Fibroblast of lung (primary cell): ENCODE data around the gene FNDC10. TPM values are rescaled to one million over a fixed set of nuclear protein-coding genes. Genes with fewer than 3 reads are reported as not detected.

ENCODE experiments used
- DNase-seq, 2 donors: peaks; one replicate each; pipeline versions ENCODE4 v3.0.0 to v3.0.0-alpha.2; 2010; ENCODE audit warnings: low read depth in 2 of 2
- H2AFZ ChIP-seq: 2 replicates; pipeline ENCODE4 v1.5.1; 2012; ENCODE audit warnings: low read length, control low read depth, inconsistent platforms
- H3K27ac ChIP-seq: 2 replicates; pipeline ENCODE4 v1.5.1; 2011; ENCODE audit warnings: low read length, control low read depth; ENCODE audit not compliant: insufficient read depth
- H3K27me3 ChIP-seq: 2 replicates; pipeline ENCODE4 v1.5.1; 2011; ENCODE audit warnings: mild to moderate bottlenecking, low read length; ENCODE audit not compliant: control insufficient read depth, insufficient read depth
- H3K36me3 ChIP-seq: 2 replicates; pipeline ENCODE4 v1.5.1; 2011; ENCODE audit warnings: low read length; ENCODE audit not compliant: control insufficient read depth, insufficient read depth
- H3K4me1 ChIP-seq: 2 replicates; pipeline ENCODE4 v1.5.1; 2011; ENCODE audit warnings: low read length; ENCODE audit not compliant: control insufficient read depth, insufficient read depth; ENCODE audit errors: extremely low read depth
- H3K4me2 ChIP-seq: 2 replicates; pipeline ENCODE4 v1.5.1; 2011; ENCODE audit warnings: low read length, control low read depth; ENCODE audit not compliant: insufficient read depth; ENCODE audit errors: extremely low read depth
- H3K4me3 ChIP-seq, 4 experiments: fragments of 200-600 bp in 1 of 4; sonication (generic) in 1 of 4; replicated peaks in 1 of 4; 2 replicates each; pipeline ENCODE4 v1.5.1; 2011 to 2016; ENCODE audit warnings: low read length in 4 of 4, low read depth in 3 of 4, mild to moderate bottlenecking in 3 of 4, control low read depth in 2 of 4, inconsistent platforms in 1 of 4, mixed read lengths in 1 of 4; ENCODE audit not compliant: insufficient read depth in 1 of 4; ENCODE audit errors: control extremely low read depth in 1 of 4
- H3K79me2 ChIP-seq: 2 replicates; pipeline ENCODE4 v1.5.1; 2012; ENCODE audit warnings: mild to moderate bottlenecking, low read length, inconsistent platforms; ENCODE audit not compliant: control insufficient read depth, insufficient read depth
- H3K9ac ChIP-seq: 2 replicates; pipeline ENCODE4 v1.5.1; 2011; ENCODE audit warnings: mild to moderate bottlenecking, low read length, control low read depth; ENCODE audit not compliant: insufficient read depth
- H3K9me3 ChIP-seq: 2 replicates; pipeline ENCODE4 v1.5.1; 2012; ENCODE audit warnings: low read depth, low read length; ENCODE audit not compliant: control insufficient read depth, insufficient read depth
- H4K20me1 ChIP-seq: 2 replicates; pipeline ENCODE4 v1.5.1; 2011; ENCODE audit warnings: low read length; ENCODE audit not compliant: control insufficient read depth, insufficient read depth; ENCODE audit errors: extremely low read depth
- EZH2 ChIP-seq: IDR thresholded peaks from 2 replicates; pipeline ENCODE4 v1.5.1; 2012; ENCODE audit warnings: low read length, control low read depth, mild to moderate bottlenecking; ENCODE audit errors: missing control alignments
- polyA plus RNA-seq, 2 donors: library from polyadenylated mRNA; depleted of rRNA in 1 of 2; stranded (reverse) in 1 of 2; unstranded in 1 of 2; fragments of >200 nt; gene quantifications; 2 replicates each; pipeline ENCODE4 v1.2.1, GENCODE V29; 2011 to 2012; ENCODE audit warnings: missing spikeins in 1 of 2
- total RNA-seq: library from RNA; depleted of rRNA; stranded (reverse); fragments of >200 nt; gene quantifications from 2 replicates; pipeline ENCODE4 v1.2.1, GENCODE V29; 2014
- TF ChIP-seq, protein P1 (sequence below), 2 donors: IDR thresholded peaks in 1 of 2; conservative IDR thresholded peaks in 1 of 2; 1 replicate in 1 of 2; 2 replicates in 1 of 2; pipeline ENCODE4 v1.5.1; 2011 to 2012; ENCODE audit warnings: low read length in 2 of 2, control low read depth in 1 of 2, inconsistent platforms in 1 of 2, low read depth in 1 of 2, mild to moderate bottlenecking in 1 of 2

Gene FNDC10
- total and polyA plus RNA-seq, 2 donors (not counting 1 experiment from before 2014, with no cell fraction given): 0.50 to 2.0 TPM

- no peak for DNase-seq
- no peak overlapping the region for H3K9ac ChIP-seq
- H3K27ac ChIP-seq: no peak overlapping the region
- H3K36me3 ChIP-seq: peaks cover 18% of the 10 kb centered on the region
- peaks cover 69% of the 10 kb centered on the region for H3K79me2 ChIP-seq
- H4K20me1 ChIP-seq: peaks cover 1% of the 10 kb centered on the region
- peaks cover 19% of the 10 kb centered on the region for H3K4me1 ChIP-seq
- no peak overlapping the region for H2AFZ ChIP-seq
- H3K4me3 ChIP-seq: no peak overlapping the region
- H3K27me3 ChIP-seq: no peaks in the 10 kb centered on the region
- no peak overlapping the region for H3K4me2 ChIP-seq
- no peak for TF ChIP-seq EZH2
- TF ChIP-seq, protein P1, sequence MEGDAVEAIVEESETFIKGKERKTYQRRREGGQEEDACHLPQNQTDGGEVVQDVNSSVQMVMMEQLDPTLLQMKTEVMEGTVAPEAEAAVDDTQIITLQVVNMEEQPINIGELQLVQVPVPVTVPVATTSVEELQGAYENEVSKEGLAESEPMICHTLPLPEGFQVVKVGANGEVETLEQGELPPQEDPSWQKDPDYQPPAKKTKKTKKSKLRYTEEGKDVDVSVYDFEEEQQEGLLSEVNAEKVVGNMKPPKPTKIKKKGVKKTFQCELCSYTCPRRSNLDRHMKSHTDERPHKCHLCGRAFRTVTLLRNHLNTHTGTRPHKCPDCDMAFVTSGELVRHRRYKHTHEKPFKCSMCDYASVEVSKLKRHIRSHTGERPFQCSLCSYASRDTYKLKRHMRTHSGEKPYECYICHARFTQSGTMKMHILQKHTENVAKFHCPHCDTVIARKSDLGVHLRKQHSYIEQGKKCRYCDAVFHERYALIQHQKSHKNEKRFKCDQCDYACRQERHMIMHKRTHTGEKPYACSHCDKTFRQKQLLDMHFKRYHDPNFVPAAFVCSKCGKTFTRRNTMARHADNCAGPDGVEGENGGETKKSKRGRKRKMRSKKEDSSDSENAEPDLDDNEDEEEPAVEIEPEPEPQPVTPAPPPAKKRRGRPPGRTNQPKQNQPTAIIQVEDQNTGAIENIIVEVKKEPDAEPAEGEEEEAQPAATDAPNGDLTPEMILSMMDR (conservative IDR thresholded peaks at IDR 0.05 in 1 of 2, IDR thresholded peaks at IDR 0.05 in 1 of 2; ENCODE audit: low read depth in 1 of 2, low read length in 2 of 2): no peak
- H3K9me3 ChIP-seq: no peaks in the 10 kb centered on the region
These were observed 36.2 kb downstream of the FNDC10 start for GRCh38 chr1:1563688-1564087.

- H3K79me2 ChIP-seq: peaks cover 59% of the 10 kb centered on the region
- DNase-seq: no peak
- H3K27me3 ChIP-seq: no peaks in the 10 kb centered on the region
- no peak overlapping the region for H2AFZ ChIP-seq
- H4K20me1 ChIP-seq: peaks cover 1% of the 10 kb centered on the region
- TF ChIP-seq, protein P1 (conservative IDR thresholded peaks at IDR 0.05 in 1 of 2, IDR thresholded peaks at IDR 0.05 in 1 of 2; ENCODE audit: low read depth in 1 of 2, low read length in 2 of 2): no peak
- peak overlapping the region; percentile 74 for H3K27ac ChIP-seq
- peak overlapping the region; percentile 58 for H3K9ac ChIP-seq
- H3K36me3 ChIP-seq: peaks cover 18% of the 10 kb centered on the region
- no peak overlapping the region for H3K4me3 ChIP-seq
- peaks cover 19% of the 10 kb centered on the region for H3K4me1 ChIP-seq
- H3K9me3 ChIP-seq: no peaks in the 10 kb centered on the region
- H3K4me2 ChIP-seq: no peak overlapping the region
These were observed 37.3 kb downstream of the FNDC10 start for GRCh38 chr1:1562556-1563195.

DNA sequence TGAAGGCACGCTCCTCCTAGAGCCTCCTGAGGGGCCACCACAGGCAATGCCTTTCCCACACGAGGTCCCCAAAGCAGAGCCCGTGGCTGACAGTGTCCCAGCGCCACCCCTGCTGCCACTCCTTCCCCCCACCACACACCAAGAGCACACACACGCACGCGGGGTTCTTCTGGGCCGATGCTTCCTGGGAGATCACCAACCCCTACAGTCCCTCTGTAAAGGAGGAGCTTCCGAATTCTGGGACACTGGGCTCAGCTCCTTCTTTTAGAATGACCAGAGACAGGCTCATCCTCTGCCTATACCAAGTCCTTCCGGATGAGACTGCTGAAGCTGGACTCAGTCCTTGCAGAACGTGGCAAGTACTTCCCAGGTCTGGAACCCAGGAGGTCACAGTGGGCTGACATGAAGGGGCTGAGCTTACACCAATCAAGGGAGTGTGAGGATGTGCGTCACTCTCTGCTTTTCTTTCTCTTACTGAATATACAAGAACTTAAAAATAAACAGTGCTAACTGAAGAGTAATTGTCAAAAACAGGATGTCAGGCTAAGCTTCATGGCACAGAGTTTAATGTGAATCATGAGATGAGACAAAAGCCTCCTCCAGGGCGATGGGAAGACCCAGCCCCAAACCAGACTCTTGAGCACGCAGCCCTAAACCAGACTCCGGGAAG is 38.0 kb downstream of the FNDC10 start:
- no peak for DNase-seq

More for the DNA sequence above, 38.0 kb downstream of the FNDC10 start:
- TF ChIP-seq EZH2: no peak
- TF ChIP-seq, protein P1 (conservative IDR thresholded peaks at IDR 0.05 in 1 of 2, IDR thresholded peaks at IDR 0.05 in 1 of 2; ENCODE audit: low read depth in 1 of 2, low read length in 2 of 2): no peak
- Histone ChIP-seq H3K27ac (peak overlapping the region; percentile 74), H3K4me3 (no peak overlapping the region), H3K36me3 (peaks cover 18% of the 10 kb centered on the region), H3K79me2 (peaks cover 51% of the 10 kb centered on the region), H3K4me2 (no peak overlapping the region), H4K20me1 (peaks cover 1% of the 10 kb centered on the region), H3K27me3 (no peaks in the 10 kb centered on the region), H3K4me1 (peaks cover 19% of the 10 kb centered on the region), H3K9me3 (no peaks in the 10 kb centered on the region), H3K9ac (peak overlapping the region; percentile 58), H2AFZ (no peak overlapping the region)
